Activated CD8-positive, alpha-beta T cell treated with anti-CD3 and anti-CD28 coated beads, Interleukin-2, amount 10 ng/mL, durations not matched to agents 7 days and 5 days (primary cell): ENCODE results near the gene KIAA0232. TPM values are rescaled to one million over a fixed set of nuclear protein-coding genes. Genes with fewer than 3 reads are reported as not detected.

Experiments used
- ATAC-seq: fragments of 150-1000 bp; cut with Tn5 transposase; one replicate; pipeline ENCODE4 v1.10.0; 2021; ENCODE audit warnings: moderate library complexity
- CTCF ChIA-PET: fragments of 350-600 bp; sonication (Branson Sonifier 250); formaldehyde crosslinking; loops from one replicate; lab custom pipeline; 2021; ENCODE audit warnings: antibody characterized with exemption; lab: Charles Lee
- POLR2A ChIA-PET: fragments of 350-600 bp; sonication (Branson Sonifier 250); formaldehyde crosslinking; loops from one replicate; lab custom pipeline; 2021; ENCODE audit warnings: antibody characterized with exemption; lab: Charles Lee
- DNase-seq: peaks from one replicate; pipeline ENCODE4 v3.0.0-alpha.2; 2020
- H3K27ac Mint-ChIP-seq: one replicate; pipeline ENCODE4 v1.8.0; 2021; ENCODE audit warnings: mild to moderate bottlenecking, mixed read lengths
- H3K27me3 Mint-ChIP-seq: one replicate; pipeline ENCODE4 v1.8.0; 2021; ENCODE audit warnings: low read depth, mixed read lengths
- H3K36me3 Mint-ChIP-seq: one replicate; pipeline ENCODE4 v1.8.0; 2021; ENCODE audit warnings: low read depth, mixed read lengths
- H3K4me1 Mint-ChIP-seq: one replicate; pipeline ENCODE4 v1.8.0; 2021; ENCODE audit warnings: low read depth, mixed read lengths
- H3K4me3 Mint-ChIP-seq: one replicate; pipeline ENCODE4 v1.8.0; 2021; ENCODE audit warnings: mild to moderate bottlenecking, mixed read lengths
- H3K9me3 Mint-ChIP-seq: one replicate; pipeline ENCODE4 v1.8.0; 2022; ENCODE audit warnings: mixed read lengths; ENCODE audit not compliant: insufficient read depth
- total RNA-seq, 2 experiments: library from RNA; stranded (reverse); gene quantifications; one replicate each; pipeline ENCODE4 v1.2.3, GENCODE V29; 2021

The KIAA0232 gene
- total RNA-seq, 2 experiments from 2014 or later, result 18.4 to 19.5 TPM

GRCh38 chr4:6760865-6761264 is 21.7 kb upstream of the KIAA0232 start:
- ATAC-seq (no peak), DNase-seq (no peak)
- ChIA-PET POLR2A (no interaction called here), CTCF (interaction anchor here (1.4 kb wide), 1 partner anchor 36 kb away, joined by 3 read pairs; no protein-coding TSS in a partner anchor)
- Mint-ChIP-seq H3K9me3 (no peaks in the 10 kb centered on the region), H3K36me3 (no peaks in the 10 kb centered on the region), H3K4me3 (no peak overlapping the region), H3K4me1 (peaks cover 10% of the 10 kb centered on the region), H3K27me3 (peaks cover 2% of the 10 kb centered on the region), H3K27ac (no peak overlapping the region)

- POLR2A ChIA-PET, result no interaction called here
- CTCF ChIA-PET, result interaction anchor here (1.3 to 1.4 kb wide), 2 partner anchors 35 to 87 kb away, joined by 3 read pairs; no protein-coding TSS in a partner anchor
- peak; percentile 74 for ATAC-seq
Measured at GRCh38 chr4:6761649-6762615, 20.6 kb upstream of the KIAA0232 start.

GRCh38 chr4:6763330-6763851 is 19.1 kb upstream of the KIAA0232 start:
- ChIA-PET CTCF (no interaction called here), POLR2A (interaction anchor here (0.6 kb wide), 1 partner anchor 307 kb away, joined by 4 read pairs; no protein-coding TSS in a partner anchor)
- H3K4me3 Mint-ChIP-seq, result no peak overlapping the region

More at GRCh38 chr4:6761649-6762615, 20.6 kb upstream of the KIAA0232 start:
- H3K27ac Mint-ChIP-seq, result peak overlapping the region; percentile 20
- H3K4me3 Mint-ChIP-seq, result peak overlapping the region; percentile 44
- no peaks in the 10 kb centered on the region for H3K36me3 Mint-ChIP-seq
- no peaks in the 10 kb centered on the region for H3K9me3 Mint-ChIP-seq
- DNase-seq, result peak; percentile 48
- peaks cover 15% of the 10 kb centered on the region for H3K4me1 Mint-ChIP-seq
- peaks cover 2% of the 10 kb centered on the region for H3K27me3 Mint-ChIP-seq

GRCh38 chr4:6764976-6765620 is 17.4 kb upstream of the KIAA0232 start:
- H3K36me3 Mint-ChIP-seq, result no peaks in the 10 kb centered on the region
- CTCF ChIA-PET, result no interaction called here
- H3K4me1 Mint-ChIP-seq, result peaks cover 31% of the 10 kb centered on the region
- POLR2A ChIA-PET, result no interaction called here
- H3K9me3 Mint-ChIP-seq, result no peaks in the 10 kb centered on the region
- DNase-seq, result no peak
- H3K4me3 Mint-ChIP-seq, result no peak overlapping the region
- H3K27ac Mint-ChIP-seq, result no peak overlapping the region
- ATAC-seq, result no peak
- peaks cover 2% of the 10 kb centered on the region for H3K27me3 Mint-ChIP-seq

More at GRCh38 chr4:6763330-6763851, 19.1 kb upstream of the KIAA0232 start:
- DNase-seq (no peak), ATAC-seq (no peak)
- Mint-ChIP-seq H3K36me3 (no peaks in the 10 kb centered on the region), H3K9me3 (no peaks in the 10 kb centered on the region), H3K4me1 (peaks cover 16% of the 10 kb centered on the region), H3K27ac (no peak overlapping the region), H3K27me3 (peaks cover 2% of the 10 kb centered on the region)

- no peaks in the 10 kb centered on the region for H3K9me3 Mint-ChIP-seq
- ChIA-PET POLR2A (interaction anchor here (1.0 kb wide), 1 partner anchor 18 kb away, joined by 3 read pairs; no protein-coding TSS in a partner anchor), CTCF (interaction anchor here (1.0 kb wide), 1 partner anchor 108 kb away, joined by 4 read pairs; no protein-coding TSS in a partner anchor)
- ATAC-seq, result no peak
- H3K4me3 Mint-ChIP-seq, result no peak overlapping the region
- H3K27ac Mint-ChIP-seq, result no peak overlapping the region
- peaks cover 31% of the 10 kb centered on the region for H3K4me1 Mint-ChIP-seq
- peaks cover 2% of the 10 kb centered on the region for H3K27me3 Mint-ChIP-seq
- no peaks in the 10 kb centered on the region for H3K36me3 Mint-ChIP-seq
- DNase-seq, result no peak
Measured at GRCh38 chr4:6765703-6766102, 16.8 kb upstream of the KIAA0232 start.

- Mint-ChIP-seq H3K36me3 (no peaks in the 10 kb centered on the region), H3K9me3 (no peaks in the 10 kb centered on the region), H3K27me3 (peaks cover 2% of the 10 kb centered on the region), H3K4me1 (peaks cover 21% of the 10 kb centered on the region), H3K4me3 (no peak overlapping the region), H3K27ac (no peak overlapping the region)
- ATAC-seq (no peak), DNase-seq (no peak)
- CTCF ChIA-PET, result interaction anchor here (1.0 to 2.6 kb wide), 4 partner anchors 11 to 207 kb away, joined by 3 to 7 read pairs (median 5); no protein-coding TSS in a partner anchor
- POLR2A ChIA-PET, result interaction anchor here (0.5 to 1.7 kb wide), 3 partner anchors 11 to 58 kb away, joined by 3 to 5 read pairs (median 3); partner anchors contain the start of gene MRFAP1L1
Measured at GRCh38 chr4:6767386-6767747, 15.2 kb upstream of the KIAA0232 start.

- H3K36me3 Mint-ChIP-seq, result no peaks in the 10 kb centered on the region
- no peaks in the 10 kb centered on the region for H3K9me3 Mint-ChIP-seq
- no peak overlapping the region for H3K4me3 Mint-ChIP-seq
- H3K27me3 Mint-ChIP-seq, result peaks cover 2% of the 10 kb centered on the region
- POLR2A ChIA-PET, result interaction anchor here (0.5 to 1.7 kb wide), 3 partner anchors 10 to 59 kb away, joined by 3 to 5 read pairs (median 3); partner anchors contain the start of gene MRFAP1L1
- peaks cover 20% of the 10 kb centered on the region for H3K4me1 Mint-ChIP-seq
- ATAC-seq (no peak), DNase-seq (no peak)
- CTCF ChIA-PET, result interaction anchor here (1.1 to 2.6 kb wide), 6 partner anchors 10 to 206 kb away, joined by 4 to 11 read pairs (median 6); a partner anchor contains a TSS
- H3K27ac Mint-ChIP-seq, result no peak overlapping the region
Measured at GRCh38 chr4:6767748-6768538, 14.6 kb upstream of the KIAA0232 start.

- H3K4me1 Mint-ChIP-seq, result peaks cover 20% of the 10 kb centered on the region
- no peak overlapping the region for H3K27ac Mint-ChIP-seq
- peaks cover 2% of the 10 kb centered on the region for H3K27me3 Mint-ChIP-seq
- DNase-seq (no peak), ATAC-seq (no peak)
- no peak overlapping the region for H3K4me3 Mint-ChIP-seq
- no peaks in the 10 kb centered on the region for H3K9me3 Mint-ChIP-seq
- ChIA-PET POLR2A (interaction anchor here (1.7 kb wide), 1 partner anchor 9 kb away, joined by 5 read pairs; no protein-coding TSS in a partner anchor), CTCF (interaction anchor here (1.1 to 2.6 kb wide), 5 partner anchors 9 to 206 kb away, joined by 4 to 11 read pairs (median 6); a partner anchor contains a TSS)
- H3K36me3 Mint-ChIP-seq, result no peaks in the 10 kb centered on the region
Measured at GRCh38 chr4:6768539-6768905, 14.0 kb upstream of the KIAA0232 start.

- POLR2A ChIA-PET, result interaction anchor here (0.7 to 0.9 kb wide), 2 partner anchors 12 to 21 kb away, joined by 4 to 5 read pairs; no protein-coding TSS in a partner anchor
- Mint-ChIP-seq H3K27me3 (no peaks in the 10 kb centered on the region), H3K36me3 (no peaks in the 10 kb centered on the region), H3K4me1 (peaks cover 20% of the 10 kb centered on the region), H3K4me3 (peak overlapping the region; percentile 27), H3K9me3 (no peaks in the 10 kb centered on the region), H3K27ac (no peak overlapping the region)
- peak; percentile 38 for ATAC-seq
- CTCF ChIA-PET, result interaction anchor here (0.5 to 2.6 kb wide), 7 partner anchors 9 to 205 kb away, joined by 3 to 11 read pairs (median 6); a partner anchor contains a TSS
- DNase-seq, result peak; percentile 34
Measured at GRCh38 chr4:6769233-6769988, 13.1 kb upstream of the KIAA0232 start.

- POLR2A ChIA-PET, result interaction anchor here (0.9 kb wide), 1 partner anchor 13 kb away, joined by 3 read pairs; no protein-coding TSS in a partner anchor
- ATAC-seq (no peak), DNase-seq (no peak)
- H3K27me3 Mint-ChIP-seq, result no peaks in the 10 kb centered on the region
- CTCF ChIA-PET, result interaction anchor here (0.9 to 2.6 kb wide), 4 partner anchors 95 to 204 kb away, joined by 3 to 11 read pairs (median 6); a partner anchor contains a TSS
- peaks cover 24% of the 10 kb centered on the region for H3K4me1 Mint-ChIP-seq
- no peak overlapping the region for H3K4me3 Mint-ChIP-seq
- no peaks in the 10 kb centered on the region for H3K36me3 Mint-ChIP-seq
- no peaks in the 10 kb centered on the region for H3K9me3 Mint-ChIP-seq
- no peak overlapping the region for H3K27ac Mint-ChIP-seq
Measured at GRCh38 chr4:6769989-6770420, 12.5 kb upstream of the KIAA0232 start.
